Stomach (tissue), 4 donors: ENCODE data around the gene SLC35D1.

Experiments used
- CTCF ChIP-seq, 7 experiments: fragments of 450-650 bp in 4 of 7; fragments of 200-600 bp in 3 of 7; sonication (generic) in 3 of 7; IDR thresholded peaks; one replicate each; pipeline ENCODE4 v1.5.1; 2016 to 2019; ENCODE audit warnings: antibody characterized with exemption in 7 of 7, control low read depth in 2 of 7, mild to moderate bottlenecking in 1 of 7
- EP300 ChIP-seq: sonication (generic); formaldehyde crosslinking; IDR thresholded peaks from one replicate; pipeline ENCODE4 v1.6.1; 2017; ENCODE audit warnings: antibody characterized with exemption
- POLR2A ChIP-seq, 4 donors: fragments of 450-650 bp; IDR thresholded peaks; one replicate each; pipeline ENCODE4 v1.6.1; 2016; ENCODE audit warnings: antibody characterized with exemption in 4 of 4, control low read depth in 2 of 4, mild to moderate bottlenecking in 1 of 4, moderate library complexity in 1 of 4

GRCh38 chr1:67004176-67004575 is 49.8 kb downstream of the SLC35D1 start:
- no peak for TF ChIP-seq CTCF (IDR thresholded peaks at IDR 0.05)
- TF ChIP-seq POLR2A (IDR thresholded peaks at IDR 0.05) = no peak
- no peak for TF ChIP-seq EP300
